Measurements from ENCODE around the gene TRIM45. TPM values are rescaled to one million over a fixed set of nuclear protein-coding genes. Genes with fewer than 3 reads are reported as not detected.

Gene TRIM45
- total and polyA plus RNA-seq, 2 of the 4 experiments (the other 2 are of a cell fraction) = 2.0 to 5.1 TPM

GRCh38 chr1:117117697-117118096 lies 3.9 kb downstream of the TRIM45 start:
- H3K36me3 ChIP-seq (ENCODE audit: control insufficient read depth, insufficient read depth, low read length) = peaks cover 10% of the 10 kb centered on the region
- ATAC-seq (ENCODE audit: low read depth) = no peak
- WGBS, 2 experiments (ENCODE audit: extremely low coverage in 2 of 2, insufficient read length in 1 of 2) = 90% methylated on average over 2 of the region's 2 CpGs; no CpG with 5 or more reads in 1 of the 2 experiments
- H2BK20ac ChIP-seq (ENCODE audit: low read depth, low read length) = no peak overlapping the region
- no peak overlapping the region for H3K4me3 ChIP-seq (ENCODE audit: insufficient read depth, low read depth, low read length)
- no peak overlapping the region for H3K4ac ChIP-seq (ENCODE audit: low read depth, low read length)
- peaks cover 8% of the 10 kb centered on the region; the same call in 1 of the 2 replicates for H3K4me1 ChIP-seq (ENCODE audit: control insufficient read depth, insufficient read depth, low read length)
- no peak overlapping the region for H2BK15ac ChIP-seq (ENCODE audit: low read depth, low read length)
- no peak overlapping the region for H2AK5ac ChIP-seq (ENCODE audit: low read depth, low read length)
- peaks cover 5% of the 10 kb centered on the region; the same call in 1 of the 2 replicates for H3K9me1 ChIP-seq (ENCODE audit: insufficient read depth, low read length)
- no peak overlapping the region for H2BK5ac ChIP-seq (ENCODE audit: low read depth, low read length, poor library complexity, severe bottlenecking)
- no peak overlapping the region for H3K27ac ChIP-seq (ENCODE audit: insufficient read depth, low read length)
- POLR2A ChIA-PET (ENCODE audit: unreplicated experiment) = no interaction called here
- H2AFZ ChIP-seq (replicated peaks; ENCODE audit: low read length, poor library complexity) = no peak overlapping the region
- no TSS peak for BruUV-seq (replicated peaks)
- H3K9me3 ChIP-seq (ENCODE audit: control insufficient read depth, insufficient read depth, low read length) = no peaks in the 10 kb centered on the region
- intact Hi-C loops (cut with micrococcal nuclease) = no loop called here
- dilution Hi-C loops (cut with HindIII; ENCODE audit: low sequenced_read_pairs, unreplicated experiment) = no loop called here
- H3K23ac ChIP-seq (ENCODE audit: low read depth, low read length) = no peak overlapping the region
- H3K4me2 ChIP-seq (ENCODE audit: low read depth, low read length) = no peak overlapping the region
- no peak overlapping the region for H2AK9ac ChIP-seq (replicated peaks; ENCODE audit: low read depth, low read length, poor library complexity)
- H4K91ac ChIP-seq (ENCODE audit: insufficient read depth, low read depth, low read length) = no peak overlapping the region
- no peak overlapping the region for H2BK120ac ChIP-seq (ENCODE audit: low read depth, low read length)
- no peak overlapping the region for H3K9ac ChIP-seq (ENCODE audit: low read depth, low read length)
- in situ Hi-C loops (cut with MboI; ENCODE audit: low sequenced_read_pairs) = no loop called here
- no peak overlapping the region for H3K14ac ChIP-seq (replicated peaks; ENCODE audit: low read depth, low read length)
- H3K79me1 ChIP-seq (ENCODE audit: low read depth in 1 of 2, low read length in 2 of 2) = peaks cover 5 to 9% of the 10 kb centered on the region in 2 experiments; a peak in 1 of 4 replicates
- no peaks in the 10 kb centered on the region for H3K27me3 ChIP-seq (ENCODE audit: control insufficient read depth, insufficient read depth, low read length)
- no peak overlapping the region for H3K56ac ChIP-seq (ENCODE audit: extremely low read depth, insufficient read depth, low read length)
- no peak for DNase-seq
- no peaks in the 10 kb centered on the region for H4K20me1 ChIP-seq (ENCODE audit: insufficient read depth, low read length)
- no peak for TF ChIP-seq CEBPB (IDR thresholded peaks at IDR 0.05; ENCODE audit: low read depth, low read length)
- TF ChIP-seq CTCF (conservative IDR thresholded peaks at IDR 0.05; ENCODE audit: low read depth, low read length) = no peak
- TF ChIP-seq MXI1 (IDR thresholded peaks at IDR 0.05; ENCODE audit: borderline replicate concordance, low read depth, low read length) = no peak
- no peak for TF ChIP-seq RAD21 (IDR thresholded peaks at IDR 0.05; ENCODE audit: low read length)
- TF ChIP-seq, protein P1, sequence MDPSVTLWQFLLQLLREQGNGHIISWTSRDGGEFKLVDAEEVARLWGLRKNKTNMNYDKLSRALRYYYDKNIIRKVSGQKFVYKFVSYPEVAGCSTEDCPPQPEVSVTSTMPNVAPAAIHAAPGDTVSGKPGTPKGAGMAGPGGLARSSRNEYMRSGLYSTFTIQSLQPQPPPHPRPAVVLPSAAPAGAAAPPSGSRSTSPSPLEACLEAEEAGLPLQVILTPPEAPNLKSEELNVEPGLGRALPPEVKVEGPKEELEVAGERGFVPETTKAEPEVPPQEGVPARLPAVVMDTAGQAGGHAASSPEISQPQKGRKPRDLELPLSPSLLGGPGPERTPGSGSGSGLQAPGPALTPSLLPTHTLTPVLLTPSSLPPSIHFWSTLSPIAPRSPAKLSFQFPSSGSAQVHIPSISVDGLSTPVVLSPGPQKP (IDR thresholded peaks at IDR 0.05; ENCODE audit: borderline replicate concordance, low read depth, low read length) = no peak
- no peak for TF ChIP-seq NFE2L2 (IDR thresholded peaks at IDR 0.05; ENCODE audit: low read depth, low read length)
- TF ChIP-seq, protein P2, sequence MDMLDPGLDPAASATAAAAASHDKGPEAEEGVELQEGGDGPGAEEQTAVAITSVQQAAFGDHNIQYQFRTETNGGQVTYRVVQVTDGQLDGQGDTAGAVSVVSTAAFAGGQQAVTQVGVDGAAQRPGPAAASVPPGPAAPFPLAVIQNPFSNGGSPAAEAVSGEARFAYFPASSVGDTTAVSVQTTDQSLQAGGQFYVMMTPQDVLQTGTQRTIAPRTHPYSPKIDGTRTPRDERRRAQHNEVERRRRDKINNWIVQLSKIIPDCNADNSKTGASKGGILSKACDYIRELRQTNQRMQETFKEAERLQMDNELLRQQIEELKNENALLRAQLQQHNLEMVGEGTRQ (IDR thresholded peaks at IDR 0.05; ENCODE audit: low read depth, low read length) = no peak
- TF ChIP-seq SMC3 (IDR thresholded peaks at IDR 0.05; ENCODE audit: low read depth, low read length) = no peak
- no peak for TF ChIP-seq CHD1 (IDR thresholded peaks at IDR 0.05; ENCODE audit: low read depth, low read length)
- H4K5ac ChIP-seq (ENCODE audit: low read depth, low read length) = no peak overlapping the region
- CTCF ChIA-PET = no interaction called here
- no peak overlapping the region for H3K18ac ChIP-seq (ENCODE audit: low read depth, low read length)
- no peak overlapping the region for H4K8ac ChIP-seq (ENCODE audit: low read depth in 2 of 2, low read length in 2 of 2)

Measured in IMR-90 (cell line).